Right ventricle myocardium inferior (tissue), 1 donor: Measurements from ENCODE around the gene ARHGAP19. TPM values are rescaled to one million over a fixed set of nuclear protein-coding genes. Genes with fewer than 3 reads are reported as not detected.

ENCODE experiments used
- ATAC-seq: fragments of 200-7000 bp; cut with Tn5 transposase; one replicate; pipeline ENCODE4 v1.9.1; 2020; ENCODE audit warnings: mild to moderate bottlenecking, moderate library complexity
- DNase-seq: peaks from one replicate; pipeline ENCODE4 v3.0.0; 2021; ENCODE audit errors: missing footprints
- intact Hi-C: fragments of 100-400 bp; cut with DNase I; formaldehyde crosslinking; loops from one replicate; pipeline ENCODE4 v1.11.0; 2022
- total RNA-seq: library from RNA; stranded (reverse); fragmentation: NEBNext Ultra II Directional; extraction: Animal tissue kit (Norgen Biotek cat#: 25700); gene quantifications from one replicate; pipeline ENCODE4 v1.2.1, GENCODE V29; 2021
- donor health status: DM: no; HTN: yes; CAD: no; lungs with severe emphysema.

Gene ARHGAP19
- total RNA-seq, 1 donor from 2014 or later = 5.6 TPM

DNA sequence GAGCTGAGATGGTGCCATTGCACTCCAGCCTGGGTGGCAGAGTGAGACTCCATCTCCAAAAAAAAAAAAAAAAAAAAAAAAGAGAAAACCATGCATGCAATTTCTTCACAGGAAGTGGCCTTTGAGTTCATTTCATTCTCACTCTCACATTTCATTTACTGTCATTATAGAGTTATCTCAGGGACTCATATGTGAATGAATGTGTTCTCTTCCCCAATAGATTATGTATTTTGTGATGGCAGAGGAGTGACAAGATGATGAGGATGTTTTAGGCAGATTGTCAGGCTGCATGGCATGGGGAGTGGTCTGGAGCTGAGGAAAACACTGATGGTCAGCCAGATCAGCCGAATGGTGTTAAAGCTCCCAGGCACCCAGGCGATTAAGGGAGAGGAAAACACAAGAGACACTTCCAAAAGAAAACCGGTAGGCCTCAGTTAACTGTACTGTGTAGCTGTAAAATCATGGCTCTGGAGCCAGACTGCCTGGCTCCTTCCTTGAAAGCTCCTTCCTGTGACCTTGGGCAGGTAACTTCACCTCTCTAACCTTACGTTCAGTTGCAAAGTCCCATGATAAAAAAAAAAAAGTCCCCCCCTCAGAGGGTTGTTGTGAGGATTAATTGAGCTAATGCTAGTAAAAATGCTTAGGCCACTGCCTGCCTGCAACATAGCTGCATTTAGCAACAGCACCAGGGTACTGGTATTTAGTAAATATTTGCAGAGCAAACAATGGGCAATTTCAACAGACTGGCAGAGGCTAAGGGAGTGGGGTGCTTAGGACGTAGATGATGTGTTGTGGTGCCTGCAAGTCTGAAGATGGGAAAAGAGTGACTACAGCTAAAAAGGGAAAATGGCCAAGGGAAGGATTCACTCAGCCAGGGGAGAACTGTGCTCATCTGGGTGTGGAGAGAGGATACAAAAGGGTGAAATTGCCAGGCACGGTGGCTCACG, 35.2 kb upstream of the ARHGAP19 start:
- DNase-seq = no peak
- no peak for ATAC-seq
- intact Hi-C loops = no loop called here

DNA sequence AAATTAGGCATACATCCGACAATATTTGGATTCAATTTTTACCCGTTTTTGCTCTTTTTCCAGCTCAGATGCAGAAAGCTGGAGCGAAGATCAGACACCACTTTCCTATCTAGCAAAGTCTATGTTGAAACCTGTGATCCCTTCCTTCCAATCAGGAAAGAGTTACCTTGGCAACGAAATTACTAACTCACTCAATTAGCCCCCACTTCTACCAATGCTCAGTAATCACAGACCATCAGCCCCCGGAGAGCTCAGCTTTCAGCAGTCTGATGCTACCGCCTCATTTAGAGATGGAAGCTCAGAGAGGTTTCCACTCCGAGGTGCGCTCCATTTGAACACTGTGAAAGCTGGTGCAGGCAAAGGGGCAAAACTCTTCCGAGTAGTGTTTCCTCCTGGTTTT, 33.3 kb upstream of the ARHGAP19 start:
- ATAC-seq (no peak), DNase-seq (no peak)
- intact Hi-C loops = no loop called here

DNA sequence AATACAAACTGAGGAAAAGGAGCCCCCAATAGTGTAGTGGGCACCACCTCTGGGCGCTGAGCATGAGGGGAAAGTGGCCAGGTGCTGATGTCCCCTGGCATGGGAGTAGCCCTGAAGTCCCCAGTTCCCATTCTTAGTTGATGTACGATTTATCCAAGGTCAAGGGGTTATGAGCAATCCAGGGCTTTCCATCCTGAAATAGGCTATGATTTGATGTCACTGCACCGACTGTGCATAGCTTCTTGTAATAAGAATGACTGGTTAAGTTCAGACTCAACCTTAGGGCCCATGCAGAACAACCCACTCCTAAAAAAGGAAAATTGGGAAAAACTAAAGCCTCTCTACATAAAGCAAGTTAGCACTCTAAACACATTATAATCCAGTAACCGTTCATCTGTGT, 31.1 kb upstream of the ARHGAP19 start:
- intact Hi-C loops = no loop called here
- DNase-seq (no peak), ATAC-seq (no peak)

DNA sequence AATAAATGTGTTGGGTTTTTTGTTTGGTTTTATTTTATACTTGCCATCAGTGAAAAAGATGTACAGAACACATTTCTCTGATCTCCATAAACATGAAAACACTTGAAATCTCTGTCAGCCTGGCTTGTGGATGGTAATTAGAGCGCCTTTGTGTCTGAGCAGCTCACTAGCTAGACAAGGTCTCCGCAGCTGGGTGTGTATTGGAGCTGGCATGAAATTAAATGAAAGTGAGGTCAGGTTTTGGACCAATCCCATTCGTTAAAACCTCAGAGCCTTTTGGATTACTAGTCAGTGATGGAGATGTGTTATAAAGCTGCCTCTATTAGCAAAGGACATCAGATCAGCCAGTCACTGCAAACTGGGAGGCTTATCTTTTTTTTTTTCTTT, 29.4 kb upstream of the ARHGAP19 start:
- DNase-seq (no peak), ATAC-seq (no peak)
- intact Hi-C loops = no loop called here

DNA sequence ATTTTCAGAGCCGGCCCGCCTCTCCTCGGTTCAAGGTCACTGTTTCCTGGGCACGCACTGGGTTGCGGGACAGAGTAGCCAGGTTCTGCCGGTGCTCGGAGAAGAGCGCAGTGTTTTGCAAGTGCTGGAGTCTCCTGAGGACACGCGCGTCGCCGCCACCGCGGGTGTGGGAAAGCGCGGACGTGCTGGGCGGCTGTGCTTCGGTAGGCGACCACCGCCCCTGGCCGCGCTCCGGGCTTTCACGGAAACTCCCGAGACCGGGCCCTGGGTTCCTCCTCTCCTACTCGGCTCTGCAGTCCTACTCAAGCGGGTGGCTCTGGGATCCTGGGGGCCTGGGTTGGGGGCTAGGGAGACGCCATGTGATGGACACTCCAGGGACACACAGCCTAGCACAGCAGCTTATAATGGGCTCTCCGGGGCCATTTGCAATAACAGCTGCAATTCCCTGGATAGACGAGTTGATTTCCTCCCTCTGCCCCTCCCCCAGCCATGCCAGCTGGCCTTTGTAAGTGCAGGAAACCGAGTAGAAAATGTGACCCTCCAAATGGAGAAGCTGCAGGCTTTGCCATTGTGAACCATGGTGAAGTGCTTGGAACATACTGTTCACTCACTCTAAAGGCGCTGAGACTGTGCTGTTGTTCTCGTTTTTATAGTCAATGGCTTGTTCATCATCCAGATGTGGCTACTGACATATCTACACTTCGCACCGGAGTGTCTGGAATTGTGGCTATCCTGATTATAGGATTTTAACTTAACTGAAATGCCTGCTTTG, 28.8 kb upstream of the ARHGAP19 start:
- intact Hi-C loops = no loop called here
- ATAC-seq = peak; percentile 18
- peak; percentile 82 for DNase-seq

DNA sequence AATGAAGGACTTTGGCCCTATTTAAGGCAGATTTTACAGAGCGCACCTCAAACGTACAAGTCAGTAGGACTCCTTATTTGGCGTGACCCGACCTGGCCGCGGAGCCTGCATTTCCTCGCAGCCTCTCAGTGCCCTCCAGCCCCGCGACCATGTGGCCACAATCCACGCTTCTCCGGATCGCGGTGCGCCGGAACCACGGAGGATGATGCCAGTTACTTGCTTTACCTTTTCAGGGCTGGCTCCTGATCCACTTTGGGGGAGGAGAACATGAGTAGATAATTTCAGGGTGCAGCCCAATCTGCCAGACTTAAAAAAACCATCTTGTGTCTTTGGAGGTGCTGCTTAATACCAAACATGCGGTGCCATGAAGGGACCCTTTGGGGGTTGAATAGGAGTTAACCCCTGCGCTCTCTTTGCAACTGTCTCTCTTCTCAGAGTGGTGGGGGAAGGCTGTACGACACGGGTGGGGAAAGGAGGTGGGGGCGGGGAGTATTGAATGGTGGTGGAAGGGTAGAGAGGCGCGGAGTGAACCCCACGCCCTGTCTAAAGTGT, 28.1 kb upstream of the ARHGAP19 start:
- ATAC-seq = no peak
- DNase-seq = peak; percentile 76
- intact Hi-C loops = no loop called here

DNA sequence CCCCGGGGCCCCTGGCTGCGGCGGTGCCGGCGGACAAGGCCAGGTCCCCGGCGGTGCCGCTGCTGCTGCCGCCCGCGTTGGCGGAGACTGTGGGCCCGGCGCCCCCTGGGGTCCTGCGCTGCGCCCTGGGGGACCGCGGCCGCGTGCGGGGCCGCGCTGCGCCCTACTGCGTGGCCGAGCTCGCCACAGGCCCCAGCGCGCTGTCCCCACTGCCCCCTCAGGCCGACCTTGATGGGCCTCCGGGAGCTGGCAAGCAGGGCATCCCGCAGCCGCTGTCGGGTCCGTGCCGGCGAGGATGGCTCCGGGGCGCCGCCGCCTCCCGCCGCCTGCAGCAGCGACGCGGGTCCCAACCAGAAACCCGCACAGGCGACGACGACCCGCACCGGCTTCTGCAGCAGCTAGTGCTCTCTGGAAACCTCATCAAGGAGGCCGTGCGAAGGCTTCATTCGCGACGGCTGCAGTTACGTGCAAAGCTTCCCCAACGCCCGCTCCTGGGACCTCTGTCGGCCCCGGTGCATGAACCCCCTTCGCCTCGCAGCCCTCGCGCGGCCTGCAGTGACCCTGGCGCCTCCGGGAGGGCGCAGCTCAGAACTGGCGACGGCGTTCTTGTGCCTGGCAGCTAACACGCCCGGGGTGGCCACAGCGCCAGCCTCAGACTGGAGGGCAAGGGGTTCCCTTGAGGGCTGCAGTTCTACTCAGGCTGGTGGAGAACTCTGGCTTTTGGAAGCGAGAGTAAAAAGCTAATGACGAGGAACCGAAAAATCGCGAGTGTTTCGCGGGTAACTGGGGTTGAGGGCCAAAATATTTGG, 27.4 kb upstream of the ARHGAP19 start:
- intact Hi-C loops = loop anchor here (2.0 kb wide), 1 partner anchor 13 kb away; no protein-coding TSS in a partner anchor
- ATAC-seq (peak; percentile 40), DNase-seq (peak; percentile 82)

DNA sequence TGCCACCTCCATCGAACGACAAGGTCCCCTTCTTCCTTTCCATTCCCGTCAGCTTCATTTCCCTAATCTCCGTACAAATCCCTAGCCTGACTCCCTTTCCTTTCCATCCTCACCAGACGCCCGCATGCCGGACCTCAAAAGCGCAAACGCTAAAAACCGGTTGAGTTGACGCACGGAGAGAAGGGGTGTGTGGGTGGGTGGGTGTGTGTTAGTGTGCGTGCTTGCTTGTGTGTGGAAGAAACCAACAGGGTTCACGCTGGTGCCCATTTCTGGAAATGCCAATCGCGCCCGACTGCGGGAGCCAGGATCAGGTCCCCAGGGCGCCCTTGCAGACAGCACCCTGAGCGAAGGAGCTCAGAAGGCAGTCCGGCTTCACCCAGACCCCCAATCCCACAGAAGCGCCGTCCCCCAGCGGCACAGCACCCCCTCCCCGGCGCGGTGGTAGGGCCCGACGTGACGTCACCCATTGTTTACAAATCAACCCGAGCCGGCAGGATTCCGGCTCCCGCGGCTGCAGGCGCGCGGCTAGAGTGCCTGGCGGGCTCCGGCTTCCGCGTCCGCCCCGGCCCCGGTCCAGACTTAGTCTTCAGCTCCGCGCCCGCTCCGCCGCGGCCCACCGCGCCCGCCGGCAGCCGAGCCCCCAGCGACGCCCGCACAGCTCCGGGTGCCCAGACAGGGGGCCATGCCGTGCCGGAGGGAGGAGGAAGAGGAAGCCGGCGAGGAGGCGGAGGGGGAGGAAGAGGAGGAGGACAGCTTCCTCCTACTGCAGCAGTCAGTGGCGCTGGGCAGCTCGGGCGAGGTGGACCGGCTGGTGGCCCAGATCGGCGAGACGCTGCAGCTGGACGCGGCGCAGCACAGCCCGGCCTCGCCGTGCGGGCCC, 26.6 kb upstream of the ARHGAP19 start, which contains the start of gene FRAT1:
Gene FRAT1 (plus strand): TSS at position 500 of the 880 bp plus-strand sequence. CDS start 183 bp downstream, at position 683.
- ATAC-seq (peak; percentile 87), DNase-seq (peak; percentile 97)
- intact Hi-C loops = loop anchor here (2.0 kb wide), 1 partner anchor 14 kb away; no protein-coding TSS in a partner anchor

DNA sequence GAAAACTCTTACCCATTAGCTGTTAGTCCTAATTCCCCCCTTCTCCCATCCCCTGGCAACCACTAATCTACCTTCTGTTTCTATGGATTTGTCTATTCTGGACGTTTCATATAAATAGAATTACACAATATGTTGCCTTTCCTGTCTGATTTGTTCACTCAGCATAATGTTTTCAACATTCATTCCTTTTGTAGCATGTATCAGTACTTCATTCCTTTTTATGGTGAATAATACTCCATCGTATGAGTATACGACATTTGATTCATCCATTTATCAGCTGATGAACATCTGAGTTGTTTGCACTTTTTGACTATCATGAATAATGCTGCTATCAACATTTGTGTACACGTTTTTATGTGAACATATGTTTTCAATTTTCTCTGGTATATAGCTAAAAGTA, 22.2 kb upstream of the ARHGAP19 start:
- DNase-seq = no peak
- ATAC-seq = no peak
- intact Hi-C loops = no loop called here

DNA sequence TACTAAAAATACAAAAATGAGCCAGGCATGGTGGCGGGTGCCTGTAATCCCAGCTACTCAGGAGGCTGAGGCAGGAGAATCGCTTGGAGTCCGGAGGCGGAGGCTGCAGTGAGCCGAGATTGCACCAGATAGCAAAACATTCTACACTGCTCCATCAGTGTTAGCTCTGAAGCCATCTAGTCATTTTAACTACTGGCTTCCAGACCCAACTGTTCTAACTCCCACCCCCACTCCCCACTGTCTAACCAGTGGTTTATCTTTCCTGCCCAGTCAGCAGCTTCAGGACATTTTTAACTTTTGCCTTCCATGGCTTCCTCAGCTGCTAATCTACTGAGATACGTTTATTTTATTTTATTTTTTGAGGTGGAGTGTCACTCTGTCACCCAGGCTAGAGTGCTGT, 20.5 kb upstream of the ARHGAP19 start:
- no peak for ATAC-seq
- intact Hi-C loops = no loop called here
- no peak for DNase-seq

DNA sequence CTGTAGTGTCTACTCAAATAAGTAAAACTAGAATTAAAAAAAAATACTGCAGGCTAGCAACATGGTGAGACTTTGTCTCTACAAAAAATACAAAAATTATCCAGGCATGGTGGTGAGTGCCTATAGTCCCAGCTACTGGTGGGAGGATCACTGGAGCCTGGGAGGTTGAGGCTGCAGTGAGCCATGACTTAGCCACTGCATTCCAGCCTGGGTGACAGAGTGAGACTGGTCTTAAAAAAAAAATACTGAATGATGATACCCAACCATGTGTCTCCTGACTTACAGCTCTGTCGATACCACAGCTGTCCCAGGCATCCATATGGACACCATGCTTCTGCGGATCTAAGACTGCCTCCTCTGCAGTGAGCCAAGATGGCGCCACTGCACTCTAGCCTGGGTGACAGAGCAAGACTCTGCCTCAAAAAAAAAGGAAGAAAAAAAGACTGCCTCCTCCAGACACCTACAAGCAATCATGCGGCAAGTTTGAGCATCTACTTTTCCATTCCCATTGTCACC, 18.7 kb upstream of the ARHGAP19 start:
- ATAC-seq = no peak
- intact Hi-C loops = no loop called here
- no peak for DNase-seq

DNA sequence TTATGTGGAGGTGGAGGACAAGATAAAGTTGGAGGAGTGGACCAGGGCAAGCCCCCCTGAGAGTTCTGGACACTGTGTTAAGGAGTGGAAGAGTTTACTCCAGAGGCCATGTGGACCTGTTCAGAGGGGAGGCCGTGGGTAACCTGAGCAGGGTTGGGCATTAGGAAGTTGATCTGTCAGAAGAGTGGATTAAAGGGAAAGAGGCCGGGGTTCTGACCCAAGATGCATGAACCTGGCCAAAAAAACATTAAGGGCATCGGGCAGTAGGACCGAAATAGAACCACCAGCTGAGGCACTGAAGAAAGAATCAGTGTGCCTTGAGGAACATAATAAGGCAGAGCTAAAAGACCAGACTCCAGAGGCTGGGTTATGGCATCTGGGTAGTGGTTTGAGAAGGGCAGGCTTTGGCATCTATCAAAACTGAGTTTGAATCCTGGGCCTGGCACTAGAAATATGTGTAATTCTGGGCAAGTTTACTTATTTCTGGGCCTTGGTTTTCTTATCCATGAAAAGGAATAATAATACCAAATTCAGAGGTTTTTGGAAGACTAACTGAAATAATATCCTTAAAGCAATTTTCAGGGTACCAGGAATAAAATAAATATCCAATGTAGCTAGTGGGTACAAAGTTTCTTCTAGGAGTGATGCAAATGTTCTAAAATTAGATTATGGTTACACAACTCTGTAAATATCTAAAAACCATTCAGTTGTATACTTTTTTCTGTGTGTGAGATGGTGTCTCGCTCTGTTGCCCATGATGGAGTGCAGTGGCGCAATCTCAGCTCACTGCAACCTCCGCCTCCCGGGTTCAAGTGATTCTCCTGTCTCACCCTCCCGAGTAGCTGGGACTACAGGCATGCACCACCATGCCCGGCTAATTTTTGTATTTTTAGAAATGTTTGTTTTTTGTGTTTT, 15.7 kb upstream of the ARHGAP19 start:
- DNase-seq (no peak), ATAC-seq (no peak)
- intact Hi-C loops = no loop called here

DNA sequence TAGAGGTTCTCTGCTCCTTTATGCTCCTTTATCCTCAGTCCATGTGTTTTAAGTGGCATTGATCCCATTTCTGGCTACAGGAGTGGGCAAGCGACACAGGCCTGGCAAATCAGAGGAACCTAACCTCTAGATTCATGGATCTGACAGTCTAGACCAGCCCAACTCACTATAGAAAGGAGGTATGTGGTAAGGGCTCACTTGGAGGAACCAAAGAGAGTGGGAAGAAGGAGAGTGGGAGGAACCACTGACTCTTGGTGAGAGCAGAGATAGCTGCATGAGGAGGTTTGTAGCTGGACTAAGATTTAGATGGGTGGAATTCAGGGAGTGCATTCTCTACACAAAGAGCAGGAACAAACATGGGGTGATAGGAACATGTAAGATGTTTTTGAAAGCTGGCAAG, 15.0 kb upstream of the ARHGAP19 start:
- intact Hi-C loops = no loop called here
- DNase-seq (no peak), ATAC-seq (no peak)

DNA sequence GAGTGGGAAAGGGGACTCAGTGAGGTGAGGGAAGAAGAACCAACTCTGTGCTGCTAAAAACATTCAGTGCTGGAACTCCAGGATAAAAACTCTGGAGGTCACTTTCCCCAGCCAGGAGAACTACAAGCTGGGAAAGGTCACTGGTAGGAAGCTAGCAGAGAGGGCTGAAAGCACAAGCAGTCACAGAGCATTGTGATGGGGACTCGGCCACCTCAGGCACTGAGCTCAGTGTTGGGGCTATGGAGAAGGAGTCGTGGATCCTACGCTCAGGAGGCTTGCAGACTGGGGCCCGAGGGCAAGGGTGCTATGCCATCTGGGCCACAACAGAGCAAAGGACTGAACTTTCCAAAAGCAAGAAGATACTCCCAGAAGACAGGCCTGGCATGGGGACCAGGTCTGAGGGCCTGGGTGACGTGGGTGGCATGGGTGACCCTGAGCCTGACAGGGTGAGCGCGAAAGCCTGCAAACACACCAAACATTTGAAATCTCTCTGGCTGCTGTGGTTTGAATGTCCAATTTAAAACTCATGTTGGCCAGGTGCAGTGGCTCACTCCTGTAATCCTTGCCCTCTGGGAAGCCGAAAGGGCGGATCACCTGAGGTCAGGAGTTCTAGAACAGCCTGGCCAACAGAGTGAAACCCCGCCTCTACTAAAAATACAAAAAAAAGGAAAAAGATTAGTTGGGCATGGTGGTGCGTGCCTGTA, 9.8 kb upstream of the ARHGAP19 start:
- intact Hi-C loops = no loop called here
- no peak for ATAC-seq
- DNase-seq = no peak

DNA sequence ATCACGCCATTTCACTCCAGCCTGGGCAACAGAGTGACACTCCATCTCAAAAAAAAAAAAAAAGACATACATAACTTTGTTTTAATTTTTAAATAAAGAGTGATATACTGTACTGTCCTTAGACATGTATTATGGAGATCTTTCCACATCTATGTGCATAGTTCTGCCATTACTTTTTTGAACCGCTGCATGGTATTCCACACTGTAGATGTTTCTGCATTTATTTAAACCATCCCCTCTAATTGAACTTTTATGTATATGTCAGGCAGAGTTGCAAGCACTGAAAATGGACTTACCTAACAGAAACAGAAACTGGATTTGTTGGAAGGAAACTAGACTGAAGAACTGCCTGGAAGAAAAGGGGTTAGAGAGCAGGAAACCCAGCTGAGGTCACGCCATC, 8.5 kb upstream of the ARHGAP19 start:
- DNase-seq (no peak), ATAC-seq (no peak)
- intact Hi-C loops = no loop called here

DNA sequence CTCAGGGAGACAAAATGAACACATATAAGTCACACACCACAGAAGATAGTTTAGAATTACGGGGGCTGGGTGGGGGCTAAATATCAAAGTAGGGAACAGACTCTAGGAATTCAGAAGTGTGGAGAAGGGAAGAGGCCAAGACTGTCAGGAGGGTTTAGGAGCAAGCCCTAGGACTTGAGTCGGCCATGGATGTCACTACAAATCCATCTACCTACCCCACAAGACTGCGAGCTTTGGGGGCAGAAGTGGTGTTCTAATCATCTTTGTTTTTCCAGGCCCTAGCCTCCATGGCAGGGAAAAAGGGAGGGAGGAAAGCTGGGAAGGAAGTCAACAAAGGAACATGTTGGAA, 5.8 kb upstream of the ARHGAP19 start:
- no peak for DNase-seq
- ATAC-seq = no peak
- intact Hi-C loops = no loop called here
